Right cardiac atrium (tissue), 5 donors: Measurements from ENCODE around the gene NNMT. TPM values are rescaled to one million over a fixed set of nuclear protein-coding genes. Genes with fewer than 3 reads are reported as not detected.
"Not testable (repeated sequence)": the region's sequence is repeated elsewhere in the genome, so short reads cannot be mapped to it uniquely, and the experiment has no call there.

Experiments used
- ATAC-seq, 2 donors: fragments of 200-7000 bp; cut with Tn5 transposase; one replicate each; pipeline versions ENCODE4 v1.8.0 to v1.9.1; 2020; ENCODE audit warnings: moderate library complexity in 2 of 2, mild to moderate bottlenecking in 1 of 2
- DNase-seq, 3 donors: peaks; one replicate each; pipeline ENCODE4 v3.0.0-alpha.2; 2020
- H3K27ac ChIP-seq: one replicate; pipeline ENCODE4 v1.5.1; 2013; ENCODE audit warnings: mild to moderate bottlenecking, low read length, control low read depth, moderate library complexity
- H3K27me3 ChIP-seq: one replicate; pipeline ENCODE4 v1.6.1; 2013; ENCODE audit not compliant: control insufficient read depth, insufficient read depth
- H3K4me1 ChIP-seq: one replicate; pipeline ENCODE4 v1.6.1; 2013; ENCODE audit warnings: low read length; ENCODE audit not compliant: control insufficient read depth, insufficient read depth
- H3K4me3 ChIP-seq: one replicate; pipeline ENCODE4 v1.5.1; 2013; ENCODE audit warnings: low read length, control low read depth
- H3K9me3 ChIP-seq: one replicate; pipeline ENCODE4 v1.6.1; 2013; ENCODE audit warnings: low read length; ENCODE audit not compliant: control insufficient read depth
- WGBS: extraction: QIAGEN DNeasy Blood & Tissue Kit; methylation state at CpG from one replicate; pipeline ENCODE4 v1.1.7; 2013; 5-methylcytosine and 5-hydroxymethylcytosine counted together
- intact Hi-C, 4 donors: fragments of 100-400 bp; cut with DNase I; formaldehyde crosslinking; loops; one replicate each; pipeline versions ENCODE4 v1.11.0 to v1.14.0; 2022 to 2023
- polyA plus RNA-seq: library from polyadenylated mRNA; stranded (reverse); fragments of 200-250 nt; gene quantifications from one replicate; pipeline ENCODE4 v1.2.3, GENCODE V29; 2013
- total RNA-seq, 4 donors: library from RNA; stranded (reverse); fragmentation: NEBNext Ultra II Directional; extraction: Animal tissue kit (Norgen Biotek cat#: 25700); gene quantifications; one replicate each; pipeline ENCODE4 v1.2.1, GENCODE V29; 2021
- donor health status: healthy with polysubstance abuse.
- donor health status: DM: no; HTN: yes; CAD: no.
- donor health status: DM: no; HTN: no; CAD: no.
- donor health status: DM: no; HTN: yes; CAD: no; lungs with severe emphysema.
- donor health status: DM: yes; HTN: yes; CAD: no.

Gene NNMT
- total and polyA plus RNA-seq, 5 donors: 16.8 to 183 (median 56.9) TPM

DNA sequence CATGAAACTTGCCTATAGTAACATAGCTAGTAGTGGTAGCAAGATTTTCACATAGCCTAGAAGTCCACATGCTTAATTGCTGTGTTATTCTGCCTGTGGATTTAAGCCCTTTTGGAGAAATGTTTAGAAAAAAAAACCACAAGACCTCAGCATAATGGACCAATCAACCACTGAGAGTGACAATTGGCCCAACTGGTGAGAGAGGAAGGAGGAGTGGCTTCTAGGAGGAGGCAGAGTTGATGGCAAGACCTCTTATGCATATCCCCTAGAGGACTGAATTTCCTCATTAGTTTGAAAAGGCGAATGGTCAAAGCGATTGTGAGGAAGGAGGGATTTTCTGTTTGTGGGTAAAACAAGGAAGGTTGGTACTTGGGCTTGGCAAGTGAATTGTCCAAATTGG lies 30.6 kb downstream of the NNMT start:
- H3K27me3 ChIP-seq: no peaks in the 10 kb centered on the region
- H3K4me3 ChIP-seq: no peak overlapping the region
- no peak overlapping the region for H3K27ac ChIP-seq
- no peaks in the 10 kb centered on the region for H3K9me3 ChIP-seq
- ATAC-seq (no peak), DNase-seq (no peak)
- WGBS: 57% methylated on average over 2 of the region's 2 CpGs
- no peaks in the 10 kb centered on the region for H3K4me1 ChIP-seq
- intact Hi-C loops: no loop called here

GRCh38 chr11:114330373-114330772 lies 34.2 kb downstream of the NNMT start:
- no peak overlapping the region for H3K27ac ChIP-seq
- intact Hi-C loops: no loop called here
- peak overlapping the region; percentile 5 for H3K4me3 ChIP-seq
- H3K27me3 ChIP-seq: no peaks in the 10 kb centered on the region
- DNase-seq (no peak), ATAC-seq (no peak)
- 80% methylated on average over 1 of the region's 1 CpG for WGBS
- H3K4me1 ChIP-seq: no peaks in the 10 kb centered on the region
- H3K9me3 ChIP-seq: no peaks in the 10 kb centered on the region

DNA sequence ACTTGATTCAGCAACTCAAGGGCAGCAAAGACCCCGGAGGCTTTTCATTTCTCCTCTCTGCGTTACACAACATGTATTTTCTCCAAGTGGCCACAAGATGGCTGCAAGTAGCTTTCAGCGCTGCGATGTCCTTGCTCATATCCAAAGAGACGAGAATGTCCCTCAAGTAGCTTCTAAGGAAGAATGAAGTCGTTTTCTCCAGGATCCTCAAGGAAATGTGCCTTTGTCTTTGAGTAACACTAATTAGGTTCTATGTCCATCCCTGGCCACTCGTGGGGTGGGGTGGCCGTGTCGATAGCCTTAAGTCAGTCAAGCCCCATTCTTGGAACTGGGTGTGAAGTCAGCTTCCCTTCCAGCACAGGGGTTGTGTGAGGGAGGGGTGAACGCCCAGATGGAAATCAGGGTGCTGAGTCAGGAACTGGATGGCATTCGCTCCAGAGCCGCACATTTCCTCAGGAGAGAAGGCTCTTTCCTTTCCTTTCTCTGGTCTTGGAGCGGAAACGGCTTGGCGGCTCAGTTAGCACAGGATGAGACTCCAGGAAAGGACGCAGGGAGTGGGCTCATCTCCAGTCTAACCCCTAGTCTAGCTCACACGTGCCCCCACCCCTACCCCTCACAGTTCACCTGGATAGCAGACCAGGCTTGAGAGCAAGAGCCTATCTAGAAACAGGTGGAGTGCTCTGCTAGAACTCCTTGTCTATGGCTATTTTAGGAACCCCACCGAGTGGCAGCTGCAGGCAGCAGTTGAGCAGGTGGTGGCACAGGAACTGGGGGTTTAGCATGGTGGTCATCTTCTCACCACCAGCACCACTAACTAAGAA lies 44.3 kb downstream of the NNMT start:
- peak; percentile 53 to 69 (median 59) for DNase-seq
- H3K27ac ChIP-seq: no peak overlapping the region
- H3K4me3 ChIP-seq: no peak overlapping the region
- 23% methylated on average over 18 of the region's 18 CpGs for WGBS
- H3K4me1 ChIP-seq: no peaks in the 10 kb centered on the region
- H3K27me3 ChIP-seq: no peaks in the 10 kb centered on the region
- no peaks in the 10 kb centered on the region for H3K9me3 ChIP-seq
- intact Hi-C loops: loop anchor here in 2 of 4 donors (5.0 to 10.0 kb wide), 2 partner anchors 56 to 422 kb away; no protein-coding TSS in a partner anchor
- ATAC-seq: peak; percentile 90 to 95

DNA sequence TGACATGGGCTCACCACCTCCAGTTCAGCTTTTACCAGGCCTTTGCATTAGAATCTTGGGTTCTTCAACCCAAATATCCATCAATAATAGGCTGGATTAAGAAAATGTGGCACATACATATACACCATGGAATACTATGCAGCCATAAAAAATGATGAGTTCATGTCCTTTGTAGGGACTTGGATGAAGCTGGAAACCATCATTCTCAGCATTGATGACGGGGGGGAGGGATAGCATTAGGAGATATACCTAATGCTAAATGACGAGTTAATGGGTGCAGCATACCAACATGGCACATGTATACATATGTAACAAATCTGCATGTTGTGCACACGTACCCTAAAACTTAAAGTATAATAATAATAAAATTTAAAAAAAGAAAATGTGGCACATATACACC lies 45.5 kb downstream of the NNMT start:
- not testable (repeated sequence) for H3K4me1 ChIP-seq, H3K27ac ChIP-seq, H3K4me3 ChIP-seq, ATAC-seq, H3K27me3 ChIP-seq, DNase-seq, H3K9me3 ChIP-seq
- 93% methylated on average over 3 of the region's 3 CpGs for WGBS
- intact Hi-C loops: loop anchor here in 3 of 4 donors (2.0 to 10.0 kb wide), 3 partner anchors 57 to 421 kb away; no protein-coding TSS in a partner anchor

GRCh38 chr11:114342476-114342875 lies 46.3 kb downstream of the NNMT start:
- Histone ChIP-seq H3K9me3 (no peaks in the 10 kb centered on the region), H3K27me3 (no peaks in the 10 kb centered on the region), H3K27ac (no peak overlapping the region), H3K4me3 (no peak overlapping the region), H3K4me1 (no peaks in the 10 kb centered on the region)
- ATAC-seq: no peak
- 89% methylated on average over 2 of the region's 2 CpGs for WGBS
- DNase-seq: no peak
- intact Hi-C loops: loop anchor here in 3 of 4 donors (2.0 to 10.0 kb wide), 3 partner anchors 58 to 420 kb away; no protein-coding TSS in a partner anchor

DNA sequence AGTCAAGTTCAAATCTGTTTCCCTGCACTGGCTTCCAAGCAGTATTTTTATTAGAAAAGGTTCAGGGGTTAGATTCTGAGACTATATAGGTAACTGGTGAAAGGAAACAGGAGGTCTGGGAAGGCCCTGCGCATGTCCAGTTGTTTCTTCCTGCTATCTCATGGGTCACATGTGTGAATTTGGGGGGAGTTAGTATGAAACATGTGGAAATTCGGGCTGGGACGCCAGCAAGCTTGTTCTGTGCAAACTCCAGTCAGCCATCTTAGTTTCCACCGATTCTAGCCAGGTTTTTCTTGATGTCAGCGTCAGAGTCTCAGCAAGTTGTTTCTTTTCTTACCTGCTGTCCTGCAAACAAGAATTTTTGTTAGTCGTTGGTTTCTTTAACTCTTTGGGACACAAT lies 46.8 kb downstream of the NNMT start:
- DNase-seq (no peak), ATAC-seq (no peak)
- Histone ChIP-seq H3K9me3 (no peaks in the 10 kb centered on the region), H3K4me1 (no peaks in the 10 kb centered on the region), H3K4me3 (no peak overlapping the region), H3K27ac (no peak overlapping the region), H3K27me3 (no peaks in the 10 kb centered on the region)
- WGBS: 84% methylated on average over 6 of the region's 6 CpGs
- intact Hi-C loops: loop anchor here in 3 of 4 donors (2.0 to 10.0 kb wide), 3 partner anchors 58 to 420 kb away; no protein-coding TSS in a partner anchor

DNA sequence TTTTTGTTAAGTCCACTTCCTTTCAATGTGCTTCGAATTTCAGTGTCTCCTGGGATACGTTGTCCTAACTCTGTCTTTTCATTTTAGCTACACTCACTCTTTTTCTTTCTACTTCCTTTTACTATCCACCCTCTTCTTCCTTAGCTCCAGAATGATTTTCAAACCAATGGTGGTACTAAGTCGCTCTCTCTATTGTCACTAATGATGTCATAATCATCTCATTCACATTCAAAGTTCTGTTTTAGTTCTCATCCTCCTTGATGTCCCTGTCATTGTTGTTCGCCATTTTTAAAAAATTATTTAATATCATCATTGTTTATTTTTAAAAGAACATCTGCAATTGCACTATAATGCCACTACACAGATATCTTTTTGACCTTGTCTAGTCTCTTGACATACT lies 47.3 kb downstream of the NNMT start:
- DNase-seq (no peak), ATAC-seq (no peak)
- no peak overlapping the region for H3K4me3 ChIP-seq
- WGBS: 73% methylated on average over 4 of the region's 4 CpGs
- H3K4me1 ChIP-seq: no peaks in the 10 kb centered on the region
- no peak overlapping the region for H3K27ac ChIP-seq
- H3K9me3 ChIP-seq: no peaks in the 10 kb centered on the region
- H3K27me3 ChIP-seq: no peaks in the 10 kb centered on the region
- intact Hi-C loops: loop anchor here in 3 of 4 donors (2.0 to 10.0 kb wide), 3 partner anchors 59 to 419 kb away; no protein-coding TSS in a partner anchor

- Histone ChIP-seq H3K9me3 (no peaks in the 10 kb centered on the region), H3K27ac (no peak overlapping the region), H3K27me3 (no peaks in the 10 kb centered on the region), H3K4me1 (no peaks in the 10 kb centered on the region), H3K4me3 (no peak overlapping the region)
- ATAC-seq (no peak), DNase-seq (no peak)
- intact Hi-C loops: loop anchor here in 2 of 4 donors (5.0 to 10.0 kb wide), 2 partner anchors 60 to 418 kb away; no protein-coding TSS in a partner anchor
- WGBS: 76% methylated on average over 4 of the region's 4 CpGs
These were observed 48.3 kb downstream of the NNMT start for GRCh38 chr11:114344494-114344893.

DNA sequence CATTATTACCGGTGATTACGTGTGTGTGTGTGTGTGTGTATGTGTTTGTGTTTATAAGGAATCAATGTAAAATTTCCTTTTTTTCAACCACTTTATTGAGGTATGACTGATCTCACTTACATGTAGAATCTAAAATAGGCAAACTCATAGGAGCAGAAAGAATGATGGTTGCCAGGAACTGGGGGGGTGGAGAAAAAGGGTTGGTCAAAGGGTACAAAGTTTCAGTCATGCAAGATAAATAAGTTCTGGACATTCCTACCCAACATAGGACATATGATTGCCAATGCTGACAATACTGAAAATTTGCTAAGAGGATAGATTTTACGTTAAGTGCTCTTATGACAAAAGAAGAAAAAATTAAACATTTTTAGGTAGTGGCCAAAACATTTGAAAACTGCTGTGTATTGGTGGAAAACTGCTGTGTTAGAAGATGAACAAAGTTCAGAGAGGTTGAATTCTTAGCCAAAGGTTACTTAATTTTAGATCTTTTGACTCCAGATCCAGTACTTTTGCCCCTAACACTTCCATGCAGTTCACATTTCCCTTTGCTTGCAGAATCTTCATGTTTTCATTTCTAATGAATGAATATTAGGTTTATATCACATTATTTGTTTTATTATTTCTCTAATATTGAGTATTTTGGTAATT lies 49.5 kb downstream of the NNMT start:
- 99% methylated on average over 3 of the region's 3 CpGs for WGBS
- Histone ChIP-seq H3K9me3 (no peaks in the 10 kb centered on the region), H3K27me3 (no peaks in the 10 kb centered on the region), H3K4me1 (no peaks in the 10 kb centered on the region), H3K4me3 (no peak overlapping the region), H3K27ac (no peak overlapping the region)
- intact Hi-C loops: loop anchor here in 1 of 4 donors (10.0 kb wide), 1 partner anchor 61 kb away; no protein-coding TSS in a partner anchor
- DNase-seq: no peak
- ATAC-seq: no peak

- Histone ChIP-seq H3K4me3 (peak overlapping the region; percentile 32), H3K9me3 (no peaks in the 10 kb centered on the region), H3K27ac (no peak overlapping the region), H3K27me3 (no peaks in the 10 kb centered on the region), H3K4me1 (no peaks in the 10 kb centered on the region)
- 62% methylated on average over 4 of the region's 4 CpGs for WGBS
- DNase-seq: no peak
- intact Hi-C loops: loop anchor here in 1 of 4 donors (10.0 kb wide), 1 partner anchor 62 kb away; no protein-coding TSS in a partner anchor
- ATAC-seq: no peak
These were observed 50.5 kb downstream of the NNMT start for GRCh38 chr11:114346709-114347141.
